Activated CD4-positive, CD25-positive, alpha-beta regulatory T cell treated with anti-CD3 and anti-CD28 coated beads, Interleukin-2, amount 50 U/mL, for 24 hours (primary cell): Measurements from ENCODE around the gene AGT.

Source experiments
- ATAC-seq, 2 donors: fragments of 150-1000 bp; cut with Tn5 transposase; one replicate each; pipeline ENCODE4 v1.10.0; 2021; ENCODE audit warnings: mild to moderate bottlenecking in 1 of 2, moderate library complexity in 1 of 2

The AGT gene

GRCh38 chr1:230713915-230714764 lies at the start of gene AGT:
AGT (minus strand) TSS chr1:230714122; CDS start chr1:230710823, 3,299 bp downstream.
- no peak for ATAC-seq

DNA sequence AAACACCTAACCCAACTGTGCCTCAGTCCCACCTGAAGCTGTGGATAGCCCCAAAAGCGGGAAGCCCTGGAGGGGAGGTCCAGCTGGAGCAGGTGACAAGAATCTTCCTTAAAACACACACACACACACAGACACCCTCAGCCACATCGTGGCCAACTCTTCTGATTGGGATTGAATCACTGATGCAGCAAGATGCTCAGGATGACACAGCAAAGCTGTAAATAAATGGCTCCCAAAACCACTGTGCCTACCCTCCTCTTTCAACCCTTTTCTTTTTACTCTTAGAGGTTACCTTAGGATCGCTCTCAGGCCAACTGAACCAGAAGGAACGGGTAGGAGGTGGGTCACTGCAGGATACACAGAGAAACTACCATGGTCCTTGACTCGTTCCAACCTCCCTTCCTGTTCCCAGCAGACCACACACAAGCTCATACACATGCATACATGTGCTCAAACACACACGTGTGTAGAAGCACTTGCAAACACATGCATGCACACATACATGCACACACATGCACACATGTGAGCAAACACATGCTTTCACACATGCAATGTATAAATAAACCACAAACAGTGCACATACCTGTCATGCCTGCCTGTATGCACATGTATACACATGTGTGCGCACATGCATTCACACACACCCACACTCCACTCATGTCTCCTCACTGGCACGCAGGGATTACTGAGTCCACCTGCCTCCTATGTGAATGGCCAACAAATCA lies 47.7 kb upstream of the AGT start:
- ATAC-seq, result no peak

- ATAC-seq, result no peak
These were observed 46.5 kb upstream of the AGT start for GRCh38 chr1:230760360-230760827.

- no peak for ATAC-seq
These were observed 45.6 kb upstream of the AGT start for GRCh38 chr1:230759369-230760065.

- ATAC-seq, result no peak
These were observed 44.9 kb upstream of the AGT start for GRCh38 chr1:230758709-230759368.

- ATAC-seq, result no peak
These were observed 44.2 kb upstream of the AGT start for GRCh38 chr1:230757856-230758708.

GRCh38 chr1:230754796-230755195 lies 40.9 kb upstream of the AGT start:
- ATAC-seq, result no peak

DNA sequence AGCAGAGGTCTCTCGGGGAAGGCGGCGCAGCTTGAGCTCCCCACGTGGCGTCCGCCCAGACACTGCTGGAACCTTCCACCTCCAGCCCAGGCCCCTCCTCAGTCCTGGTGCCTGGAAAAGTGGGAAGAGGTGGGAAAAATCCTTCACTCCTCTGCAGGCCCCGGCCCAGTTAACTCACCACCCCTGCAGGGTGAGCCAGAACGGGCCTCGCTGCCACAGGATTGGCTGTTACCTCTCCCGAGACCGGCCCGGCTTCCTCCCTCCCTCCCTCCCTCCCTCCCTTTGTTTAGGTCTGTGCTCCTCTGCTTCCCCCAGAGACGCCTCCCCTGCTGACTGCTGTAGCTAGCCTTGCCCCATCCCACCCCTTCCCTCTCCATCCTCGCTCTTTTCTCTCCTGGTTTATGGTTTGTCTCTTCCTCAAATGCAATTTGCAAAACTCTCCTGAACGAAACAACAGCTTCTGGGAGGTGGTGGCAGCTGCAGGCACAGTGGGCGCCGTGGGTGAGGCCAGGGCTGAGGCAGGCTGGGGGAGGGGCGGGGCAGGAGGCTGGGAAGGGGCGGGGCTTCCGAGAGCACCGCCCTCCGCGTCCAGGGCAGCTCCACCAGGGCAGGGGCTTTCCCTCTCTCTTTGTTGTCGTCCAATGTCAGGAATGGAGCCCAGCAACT lies 39.8 kb upstream of the AGT start:
- ATAC-seq, result no peak

DNA sequence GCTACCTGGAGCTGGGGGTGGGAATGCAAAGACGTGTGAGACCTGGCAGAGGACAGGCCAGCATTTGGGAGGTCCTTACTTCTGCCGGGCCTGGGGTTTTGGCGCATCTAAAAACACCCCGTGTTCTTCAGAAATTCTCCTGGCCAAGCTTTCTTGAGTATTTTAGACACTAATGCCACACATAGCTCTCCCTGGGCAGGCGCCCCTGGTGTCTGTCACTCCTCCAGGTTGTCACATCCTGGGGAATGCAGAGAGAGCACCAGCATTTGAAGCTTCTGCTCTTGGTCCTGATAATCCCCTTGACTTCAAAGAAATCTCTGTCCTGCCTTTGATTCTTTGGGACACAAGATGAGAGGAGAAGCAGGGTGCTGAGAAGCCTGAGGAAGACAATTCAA lies 39.3 kb upstream of the AGT start:
- ATAC-seq, result no peak

DNA sequence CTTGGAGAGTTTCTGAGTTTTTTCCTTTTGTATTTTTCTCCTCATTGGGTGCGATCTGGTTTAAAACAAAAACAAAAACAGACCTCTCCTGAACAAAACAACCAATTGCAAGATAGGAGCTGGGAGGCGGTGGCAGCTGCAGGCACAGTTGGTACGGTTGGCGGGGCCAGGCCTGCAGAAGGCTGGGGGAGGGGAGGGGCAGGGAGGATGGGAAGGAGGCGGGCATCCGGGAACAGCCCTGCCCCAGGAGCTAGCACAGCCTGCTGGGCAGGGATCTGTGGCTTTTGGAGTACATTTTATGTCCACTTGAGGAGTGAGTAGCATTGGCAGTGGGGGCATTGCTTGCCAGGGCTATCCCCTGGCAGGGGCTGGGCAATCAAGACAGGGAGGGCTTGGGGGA lies 38.5 kb upstream of the AGT start:
- no peak for ATAC-seq

- no peak for ATAC-seq
These were observed 37.2 kb upstream of the AGT start for GRCh38 chr1:230750986-230751625.

DNA sequence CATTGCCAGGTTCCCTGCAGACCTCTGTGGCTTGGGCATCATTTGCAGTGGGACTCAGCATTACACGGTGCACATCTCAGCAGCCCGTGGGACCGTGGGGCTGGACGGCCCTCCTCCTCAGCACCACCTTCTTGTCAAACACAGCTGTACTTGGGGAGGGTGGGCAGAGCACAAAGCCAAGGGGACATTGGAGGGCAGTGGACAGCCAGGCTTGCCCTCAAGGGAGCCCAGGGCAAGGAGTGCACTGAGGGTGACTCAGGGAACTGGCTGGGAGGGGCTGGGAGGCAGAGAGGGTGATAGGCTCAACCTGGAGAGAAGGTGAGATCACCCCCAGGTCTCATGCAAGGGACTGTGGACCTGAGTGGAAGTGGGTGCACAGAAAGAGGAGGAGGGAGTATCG lies 36.7 kb upstream of the AGT start:
- ATAC-seq, result no peak

DNA sequence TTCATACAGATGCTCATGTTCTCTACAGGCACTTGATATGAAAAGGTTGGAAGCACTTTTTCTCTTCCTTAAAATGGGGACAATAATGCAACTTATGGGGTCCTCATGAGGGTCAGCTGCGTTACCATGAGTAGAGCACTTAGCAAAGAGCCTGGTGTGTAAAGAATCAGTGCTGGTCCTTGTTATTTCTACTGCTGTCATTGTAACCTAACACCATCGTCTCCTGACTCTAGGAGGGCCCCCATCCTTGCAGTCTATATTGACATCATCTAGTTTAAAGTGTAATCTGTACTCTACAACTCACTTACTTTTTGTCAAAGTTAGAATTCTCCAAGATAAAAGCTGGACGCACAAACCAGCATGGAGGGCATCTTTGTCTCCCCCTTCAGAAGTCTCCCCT lies 35.7 kb upstream of the AGT start:
- ATAC-seq, result no peak

DNA sequence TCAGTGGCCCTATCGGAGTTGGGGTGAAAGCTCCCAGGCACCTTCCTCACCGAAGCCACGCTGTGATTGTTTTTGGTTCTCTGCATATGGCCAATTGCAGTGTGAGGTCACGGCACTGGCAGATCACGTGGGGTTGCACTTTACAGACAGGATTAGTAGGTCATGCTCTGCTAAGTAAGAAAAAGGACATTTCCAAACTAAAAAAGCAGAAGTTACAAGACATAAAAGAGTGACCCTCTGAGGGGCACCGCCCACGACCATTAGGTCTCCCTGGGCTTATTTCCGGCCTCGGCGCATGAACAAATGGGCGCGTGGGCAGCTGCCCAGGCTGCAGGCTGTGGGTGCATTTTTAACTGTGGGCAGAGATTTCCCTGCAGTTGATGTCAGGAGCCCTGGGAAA lies 35.2 kb upstream of the AGT start:
- ATAC-seq, result no peak

GRCh38 chr1:230747890-230748800 lies 34.2 kb upstream of the AGT start:
- ATAC-seq, result no peak

GRCh38 chr1:230747127-230747730 lies 33.3 kb upstream of the AGT start, which contains the start of gene CAPN9:
CAPN9 (plus strand) TSS chr1:230747388; CDS start chr1:230747497, 109 bp downstream.
- no peak for ATAC-seq

DNA sequence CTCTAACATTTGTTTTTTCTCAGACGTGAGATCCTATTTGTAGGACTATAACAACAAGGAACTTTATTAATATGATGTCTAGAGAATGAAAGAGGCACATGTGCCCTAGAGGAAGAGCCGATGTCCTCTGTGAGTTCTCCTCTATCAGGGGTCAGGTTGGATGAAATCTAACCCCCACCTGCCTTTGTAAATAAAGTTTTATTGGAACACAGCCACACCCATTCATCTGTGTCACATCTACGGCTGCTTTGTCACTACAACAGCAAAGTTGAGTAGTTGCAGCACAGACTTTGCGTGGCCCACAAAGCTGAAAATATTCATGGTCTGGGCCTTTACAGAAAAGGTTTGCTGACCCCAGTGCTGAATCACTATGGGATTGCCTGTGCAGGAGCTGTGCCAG lies 32.7 kb upstream of the AGT start:
- ATAC-seq, result no peak

- no peak for ATAC-seq
These were observed 31.1 kb upstream of the AGT start for GRCh38 chr1:230745071-230745470.

- no peak for ATAC-seq
These were observed 30.5 kb upstream of the AGT start for GRCh38 chr1:230744382-230744781.
